HepG2 (cell line): ENCODE measurements around the gene SETD7. TPM values are rescaled to one million over a fixed set of nuclear protein-coding genes. Genes with fewer than 3 reads are reported as not detected.

Experiments
- ATAC-seq: fragments of 200-7000 bp; cut with Tn5 transposase; 3 replicates; pipeline ENCODE4 v1.9.1; 2020; ENCODE audit warnings: mild to moderate bottlenecking, moderate library complexity
- BruUV-seq: library from RNA; stranded (reverse); fragments of 400-500 nt; replicated peaks from 2 replicates; lab custom pipeline; 2021; lab: Mats Ljungman, UMichigan
- CTCF ChIA-PET: fragments of 300-600 bp; formaldehyde crosslinking; extraction: SDS; loops from one replicate; lab custom pipeline; 2021; ENCODE audit warnings: low total read pairs, inconsistent platforms, low intra/inter-chr PET ratio; lab: Yijun Ruan, JAX
- POLR2A ChIA-PET: fragments of 350-600 bp; sonication (Branson Sonifier 250); formaldehyde crosslinking; loops from one replicate; lab custom pipeline; 2020; ENCODE audit warnings: antibody characterized with exemption, inconsistent platforms; lab: Yijun Ruan, JAX
- DNase-seq: peaks from one replicate; pipeline ENCODE4 v3.0.0-alpha.2; 2015; ENCODE audit warnings: low spot score
- FAIRE-seq: peaks from 3 replicates; lab custom pipeline; 2011; peaks lifted over from hg19 to GRCh38; lab: Jason Lieb, UNC
- H2AFZ ChIP-seq: one replicate; pipeline ENCODE4 v1.6.1; 2011; ENCODE audit warnings: low read length, inconsistent platforms
- H3K27ac ChIP-seq: fragments of 300-600 bp; 3 replicates; pipeline ENCODE4 v1.8.0; 2011; ENCODE audit warnings: mixed run types, mild to moderate bottlenecking, mixed read lengths, low read length, inconsistent platforms; ENCODE audit not compliant: insufficient read depth; ENCODE audit errors: extremely low read length
- H3K27me3 ChIP-seq, 2 experiments: fragments of 200-600 bp in 1 of 2; 2 replicates in 1 of 2; 3 replicates in 1 of 2; pipeline versions ENCODE4 v1.6.0 to v1.8.0; 2011; ENCODE audit warnings: low read length in 2 of 2, mild to moderate bottlenecking in 2 of 2, moderate library complexity in 2 of 2, inconsistent platforms in 1 of 2; ENCODE audit not compliant: insufficient read depth in 2 of 2, control insufficient read depth in 1 of 2
- H3K36me3 ChIP-seq, 2 experiments: fragments of 200-600 bp in 1 of 2; replicated peaks in 1 of 2; 2 replicates in 1 of 2; 3 replicates in 1 of 2; pipeline versions ENCODE4 v1.5.1 to v1.8.0; 2011; ENCODE audit warnings: low read length in 2 of 2, inconsistent platforms in 1 of 2; ENCODE audit not compliant: insufficient read depth in 2 of 2, control insufficient read depth in 1 of 2
- H3K4me1 ChIP-seq: 2 replicates; pipeline ENCODE4 v1.5.1; 2012; ENCODE audit warnings: low read length, inconsistent platforms; ENCODE audit not compliant: insufficient read depth
- H3K4me2 ChIP-seq: 2 replicates; pipeline ENCODE4 v1.6.0; 2011; ENCODE audit warnings: low read depth, low read length, inconsistent platforms
- H3K4me3 ChIP-seq, 3 experiments: fragments of 200-600 bp in 1 of 3; sonication (generic), shearing (Covaris generic) in 1 of 3; replicated peaks in 1 of 3; 2 replicates each; pipeline ENCODE4 v1.5.1; 2011 to 2016; ENCODE audit warnings: low read length in 3 of 3, inconsistent platforms in 2 of 3, low read depth in 2 of 3, mild to moderate bottlenecking in 2 of 3, control low read depth in 1 of 3, mixed read lengths in 1 of 3; ENCODE audit not compliant: insufficient read depth in 1 of 3
- H3K79me2 ChIP-seq: one replicate; pipeline ENCODE4 v1.6.1; 2011; ENCODE audit warnings: low read length, inconsistent platforms; ENCODE audit not compliant: insufficient read depth
- H3K9ac ChIP-seq: 2 replicates; pipeline ENCODE4 v1.6.0; 2011; ENCODE audit warnings: mild to moderate bottlenecking, low read depth, low read length, inconsistent platforms; ENCODE audit not compliant: insufficient read depth
- H3K9me3 ChIP-seq: 2 replicates; pipeline ENCODE4 v1.5.1; 2012; ENCODE audit warnings: mild to moderate bottlenecking, low read length
- H4K20me1 ChIP-seq: 2 replicates; pipeline ENCODE4 v1.6.0; 2011; ENCODE audit warnings: inconsistent platforms, mild to moderate bottlenecking, low read length, moderate library complexity; ENCODE audit not compliant: insufficient read depth
- AHDC1 ChIP-seq: sonication (generic); formaldehyde crosslinking; IDR thresholded peaks from 2 replicates; pipeline ENCODE4 v1.5.1; 2020; ENCODE audit warnings: mild to moderate bottlenecking, missing genetic modification reagents, borderline replicate concordance
- ZNF839 ChIP-seq: sonication (generic); formaldehyde crosslinking; IDR thresholded peaks from 2 replicates; pipeline ENCODE4 v1.4.0; 2020; ENCODE audit warnings: missing genetic modification reagents, mild to moderate bottlenecking, borderline replicate concordance
- WGBS: methylation state at CpG from one replicate; pipeline ENCODE4 v1.1.6; 2017; ENCODE audit warnings: low lambda C conversion rate; 5-methylcytosine and 5-hydroxymethylcytosine counted together
- in situ Hi-C: cut with HindIII; loops from 2 replicates; pipeline ENCODE4 v1.10.0; 2017; ENCODE audit warnings: low pct_unique_long_range_greater_than_20kb; ENCODE audit not compliant: extremely low pct_ligation_motif_present
- intact Hi-C: fragments of 100-400 bp; cut with micrococcal nuclease; formaldehyde crosslinking; loops from one replicate; pipeline ENCODE4 v1.10.0; 2022; ENCODE audit not compliant: unreplicated experiment
- polyA plus RNA-seq, 8 experiments: library from polyadenylated mRNA; depleted of rRNA in 3 of 8; stranded (reverse) in 7 of 8; unstranded in 1 of 8; fragments of >200 nt; fragmentation: Illumina TruSeq in 4 of 8; extraction: Trizol in 4 of 8; gene quantifications; 2 replicates each; pipeline versions ENCODE4 v1.2.1 to v1.2.3, GENCODE V29; 2011 to 2016; ENCODE audit warnings: low read depth in 4 of 8, missing spikeins in 1 of 8, mixed read lengths in 1 of 8; ENCODE audit not compliant: insufficient read depth in 1 of 8
- total RNA-seq, 5 experiments: library from RNA; depleted of rRNA; stranded (reverse); fragments of >200 nt; fragmentation: Illumina TruSeq; extraction: Trizol; gene quantifications; 2 replicates each; pipeline ENCODE4 v1.2.3, GENCODE V29; 2016; ENCODE audit warnings: low read depth in 1 of 5

SETD7 gene
- total and polyA plus RNA-seq, 2 of the 13 experiments (the other 11 are each of a cell fraction or from before 2014, with no cell fraction given) = 0.08 to 0.22 TPM

GRCh38 chr4:139535228-139535870, 20.7 kb downstream of the SETD7 start:
- FAIRE-seq = no peak
- Histone ChIP-seq H3K4me2 (no peak overlapping the region), H3K4me3 (no peak overlapping the region), H2AFZ (no peak overlapping the region), H3K27me3 (no peaks in the 10 kb centered on the region), H4K20me1 (peaks cover under 1% of the 10 kb centered on the region; the same call in 1 of the 2 replicates), H3K9ac (no peak overlapping the region), H3K36me3 (no peaks in the 10 kb centered on the region), H3K4me1 (peaks cover 10% of the 10 kb centered on the region), H3K9me3 (no peaks in the 10 kb centered on the region), H3K27ac (no peak overlapping the region), H3K79me2 (no peaks in the 10 kb centered on the region)
- 46% methylated on average over 2 of the region's 2 CpGs for WGBS
- no peak for DNase-seq
- no TSS peak for BruUV-seq
- ChIA-PET POLR2A (no interaction called here), CTCF (no interaction called here)
- TF ChIP-seq ZNF839 (CRISPR knock-in tag) (no peak), AHDC1 (CRISPR knock-in tag) (no peak)
- intact Hi-C loops = loop anchor here (10.0 kb wide), 1 partner anchor 501 kb away; no protein-coding TSS in a partner anchor
- in situ Hi-C loops = no loop called here
- no peak for ATAC-seq
